Endothelial cell (in vitro differentiated cells): ENCODE results near the gene NHLRC4. TPM values are rescaled to one million over a fixed set of nuclear protein-coding genes. Genes with fewer than 3 reads are reported as not detected.

Experiments used
- DNase-seq: peaks from one replicate; pipeline ENCODE4 v3.0.0; 2021; ENCODE audit warnings: low spot score
- H3K27ac Mint-ChIP-seq: one replicate; pipeline ENCODE4 v1.8.0; 2021; ENCODE audit warnings: mixed read lengths, inconsistent platforms; ENCODE audit not compliant: unreplicated experiment
- H3K27me3 Mint-ChIP-seq: one replicate; pipeline ENCODE4 v1.8.0; 2021; ENCODE audit warnings: mild to moderate bottlenecking, moderate library complexity, mixed read lengths, inconsistent platforms; ENCODE audit not compliant: unreplicated experiment
- H3K36me3 Mint-ChIP-seq: one replicate; pipeline ENCODE4 v1.8.0; 2021; ENCODE audit warnings: mild to moderate bottlenecking, low read depth, mixed read lengths, inconsistent platforms; ENCODE audit not compliant: unreplicated experiment
- H3K4me1 Mint-ChIP-seq: one replicate; pipeline ENCODE4 v1.8.0; 2021; ENCODE audit warnings: mild to moderate bottlenecking, mixed read lengths, inconsistent platforms; ENCODE audit not compliant: unreplicated experiment
- H3K4me3 Mint-ChIP-seq: one replicate; pipeline ENCODE4 v1.8.0; 2021; ENCODE audit warnings: mild to moderate bottlenecking, mixed read lengths, inconsistent platforms; ENCODE audit not compliant: unreplicated experiment
- H3K9me3 Mint-ChIP-seq: one replicate; pipeline ENCODE4 v1.8.0; 2021; ENCODE audit warnings: mixed read lengths, inconsistent platforms; ENCODE audit not compliant: unreplicated experiment
- total RNA-seq: library from RNA; stranded (reverse); fragmentation: NEBNext Ultra II Directional; extraction: Animal tissue kit (Norgen Biotek cat#: 25700); gene quantifications from one replicate; pipeline ENCODE4 v1.2.1, GENCODE V29; 2021; ENCODE audit not compliant: unreplicated experiment
- TF ChIP-seq, protein P1 (sequence below): fragments of 200-600 bp; sonication (generic); IDR thresholded peaks from one replicate; pipeline ENCODE4 v1.5.0; 2021; ENCODE audit warnings: antibody characterized with exemption; ENCODE audit not compliant: unreplicated experiment

The NHLRC4 gene
- total RNA-seq, 1 donor from 2014 or later, result 0.69 TPM

DNA sequence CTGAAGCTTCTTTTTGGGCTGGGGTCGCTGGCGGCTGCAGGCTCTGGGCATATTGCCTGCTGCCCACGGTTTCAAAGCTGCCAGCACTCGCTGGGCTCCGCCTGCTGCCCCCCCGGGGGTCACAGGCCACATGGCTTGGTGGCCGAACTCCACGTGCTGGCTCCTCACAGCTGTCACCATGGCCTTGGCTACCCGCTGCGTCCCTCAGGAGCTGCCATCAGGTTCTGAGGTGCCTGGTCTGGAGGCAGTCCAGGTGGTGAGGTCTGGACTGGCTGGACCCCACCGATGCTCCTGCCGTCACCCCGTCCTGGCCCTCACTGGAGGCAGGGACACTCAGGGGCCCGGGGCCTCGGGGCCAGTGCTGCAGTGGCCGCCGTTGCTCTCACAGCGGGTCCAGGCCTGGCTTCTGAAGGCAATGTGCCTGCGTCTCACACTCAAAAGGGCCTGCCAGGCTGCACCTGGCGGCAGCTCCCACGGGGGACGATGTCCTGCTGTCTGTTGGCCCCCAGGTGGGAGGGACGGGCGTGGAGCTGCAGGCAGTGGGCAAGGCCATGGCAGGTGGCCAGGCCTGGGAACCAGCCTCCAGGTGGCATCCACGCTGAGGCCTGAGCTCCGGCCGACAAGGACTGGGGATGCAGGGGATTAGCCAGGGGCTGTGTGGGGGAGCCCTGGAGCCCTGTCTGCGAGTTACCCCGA lies 26.0 kb upstream of the NHLRC4 start:
- Mint-ChIP-seq H3K27me3 (peaks cover 4% of the 10 kb centered on the region), H3K27ac (no peak overlapping the region), H3K9me3 (no peaks in the 10 kb centered on the region), H3K4me1 (no peaks in the 10 kb centered on the region), H3K36me3 (peaks cover 3% of the 10 kb centered on the region), H3K4me3 (no peak overlapping the region)
- no peak for DNase-seq
- TF ChIP-seq, protein P1, sequence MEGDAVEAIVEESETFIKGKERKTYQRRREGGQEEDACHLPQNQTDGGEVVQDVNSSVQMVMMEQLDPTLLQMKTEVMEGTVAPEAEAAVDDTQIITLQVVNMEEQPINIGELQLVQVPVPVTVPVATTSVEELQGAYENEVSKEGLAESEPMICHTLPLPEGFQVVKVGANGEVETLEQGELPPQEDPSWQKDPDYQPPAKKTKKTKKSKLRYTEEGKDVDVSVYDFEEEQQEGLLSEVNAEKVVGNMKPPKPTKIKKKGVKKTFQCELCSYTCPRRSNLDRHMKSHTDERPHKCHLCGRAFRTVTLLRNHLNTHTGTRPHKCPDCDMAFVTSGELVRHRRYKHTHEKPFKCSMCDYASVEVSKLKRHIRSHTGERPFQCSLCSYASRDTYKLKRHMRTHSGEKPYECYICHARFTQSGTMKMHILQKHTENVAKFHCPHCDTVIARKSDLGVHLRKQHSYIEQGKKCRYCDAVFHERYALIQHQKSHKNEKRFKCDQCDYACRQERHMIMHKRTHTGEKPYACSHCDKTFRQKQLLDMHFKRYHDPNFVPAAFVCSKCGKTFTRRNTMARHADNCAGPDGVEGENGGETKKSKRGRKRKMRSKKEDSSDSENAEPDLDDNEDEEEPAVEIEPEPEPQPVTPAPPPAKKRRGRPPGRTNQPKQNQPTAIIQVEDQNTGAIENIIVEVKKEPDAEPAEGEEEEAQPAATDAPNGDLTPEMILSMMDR, result no peak

DNA sequence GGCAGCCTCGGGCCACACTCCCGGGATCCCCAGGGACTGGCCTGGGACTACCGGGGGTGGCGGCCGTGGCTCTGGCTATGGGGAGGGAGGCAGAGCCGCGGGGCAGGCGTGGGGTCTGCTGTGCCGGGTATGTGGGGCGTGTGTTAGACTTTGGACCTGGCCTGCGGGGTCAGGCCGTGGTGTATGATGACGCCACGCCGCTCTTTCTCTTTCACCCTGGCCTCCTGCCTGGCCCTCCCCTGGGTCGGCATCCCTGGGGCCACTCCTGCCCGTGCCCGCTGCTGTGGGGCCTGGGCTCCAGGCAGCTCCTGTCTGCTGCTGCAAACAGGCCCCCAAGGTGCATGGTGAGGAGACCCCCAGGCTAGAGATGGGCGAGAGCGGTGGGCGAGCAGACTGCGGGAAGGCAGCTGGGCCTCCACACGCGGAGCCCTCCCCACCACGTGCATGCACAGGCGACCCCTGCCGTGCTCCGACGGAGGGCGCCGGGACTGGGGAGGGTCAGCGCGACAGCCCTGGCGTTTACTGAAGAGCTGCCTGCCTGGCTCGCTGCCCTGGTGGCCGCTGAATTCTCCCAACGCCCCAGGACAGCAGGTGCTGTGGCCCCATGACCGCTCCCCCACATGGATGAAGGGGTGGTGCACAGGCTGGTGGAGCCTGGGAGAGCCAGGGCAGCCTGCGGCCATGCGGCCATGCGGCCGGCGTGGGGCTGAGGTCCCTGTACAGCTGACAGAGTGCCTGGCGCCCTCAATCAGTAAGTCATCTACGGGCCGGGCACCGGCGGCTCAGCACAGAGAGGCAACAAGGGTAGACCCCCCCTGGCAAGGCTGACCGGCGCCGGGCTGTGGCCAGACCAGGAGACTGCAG lies 23.3 kb upstream of the NHLRC4 start:
- H3K27me3 Mint-ChIP-seq, result peaks cover 7% of the 10 kb centered on the region
- H3K27ac Mint-ChIP-seq, result no peak overlapping the region
- TF ChIP-seq, protein P1, result no peak
- no peak overlapping the region for H3K4me3 Mint-ChIP-seq
- H3K4me1 Mint-ChIP-seq, result no peaks in the 10 kb centered on the region
- DNase-seq, result no peak
- no peaks in the 10 kb centered on the region for H3K9me3 Mint-ChIP-seq
- peaks cover 3% of the 10 kb centered on the region for H3K36me3 Mint-ChIP-seq

DNA sequence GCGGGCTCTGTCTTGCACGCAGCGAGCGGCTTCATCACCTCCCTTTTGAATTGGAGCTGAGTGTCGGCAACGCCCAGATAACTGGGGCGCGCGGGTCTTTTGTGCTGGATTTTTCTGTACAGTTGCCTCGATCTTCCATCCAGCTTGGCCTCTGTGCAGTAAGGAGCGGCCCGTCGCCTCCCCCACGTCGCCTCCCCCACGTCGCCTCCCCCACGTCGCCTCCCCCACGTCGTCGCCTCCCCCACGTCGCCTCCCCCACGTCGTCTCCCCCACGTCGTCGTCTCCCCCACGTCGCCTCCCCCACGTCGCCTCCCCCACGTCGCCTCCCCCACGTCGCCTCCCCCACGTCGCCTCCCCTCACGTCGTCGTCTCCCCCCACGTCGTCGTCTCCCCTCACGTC lies 22.3 kb upstream of the NHLRC4 start:
- Mint-ChIP-seq H3K9me3 (no peaks in the 10 kb centered on the region), H3K36me3 (peaks cover 2% of the 10 kb centered on the region)

DNA sequence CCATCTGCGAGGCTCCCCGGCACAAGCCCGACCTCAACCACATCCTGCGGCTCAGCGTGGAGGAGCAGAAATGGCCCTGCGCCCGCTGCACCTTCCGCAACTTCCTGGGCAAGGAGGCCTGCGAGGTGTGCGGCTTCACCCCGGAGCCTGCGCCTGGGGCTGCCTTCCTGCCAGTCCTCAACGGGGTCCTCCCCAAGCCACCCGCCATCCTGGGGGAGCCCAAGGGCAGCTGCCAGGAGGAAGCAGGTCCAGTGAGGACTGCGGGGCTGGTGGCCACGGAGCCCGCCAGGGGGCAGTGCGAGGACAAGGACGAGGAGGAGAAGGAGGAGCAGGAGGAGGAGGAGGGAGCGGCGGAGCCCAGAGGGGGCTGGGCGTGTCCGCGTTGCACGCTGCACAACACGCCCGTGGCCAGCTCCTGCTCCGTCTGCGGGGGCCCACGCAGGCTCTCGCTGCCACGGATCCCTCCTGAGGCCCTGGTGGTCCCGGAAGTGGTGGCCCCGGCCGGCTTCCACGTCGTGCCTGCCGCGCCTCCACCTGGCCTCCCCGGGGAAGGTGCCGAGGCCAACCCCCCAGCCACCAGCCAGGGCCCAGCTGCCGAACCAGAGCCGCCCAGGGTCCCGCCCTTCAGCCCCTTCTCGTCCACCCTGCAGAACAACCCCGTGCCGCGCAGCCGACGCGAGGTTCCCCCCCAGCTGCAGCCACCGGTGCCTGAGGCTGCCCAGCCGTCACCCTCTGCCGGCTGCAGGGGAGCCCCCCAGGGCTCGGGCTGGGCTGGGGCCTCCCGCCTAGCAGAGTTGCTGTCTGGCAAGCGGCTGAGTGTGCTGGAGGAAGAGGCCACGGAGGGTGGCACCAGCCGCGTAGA lies 19.7 kb upstream of the NHLRC4 start:
- peak; percentile 61 for DNase-seq
- peaks cover 7% of the 10 kb centered on the region for H3K27me3 Mint-ChIP-seq
- TF ChIP-seq, protein P1, result peak; percentile 35
- H3K36me3 Mint-ChIP-seq, result no peaks in the 10 kb centered on the region
- no peaks in the 10 kb centered on the region for H3K4me1 Mint-ChIP-seq
- H3K4me3 Mint-ChIP-seq, result no peak overlapping the region
- no peak overlapping the region for H3K27ac Mint-ChIP-seq
- H3K9me3 Mint-ChIP-seq, result no peaks in the 10 kb centered on the region

More for the DNA sequence above, 22.3 kb upstream of the NHLRC4 start:
- no peak for DNase-seq
- TF ChIP-seq, protein P1, result no peak
- Mint-ChIP-seq H3K27ac (no peak overlapping the region), H3K4me1 (no peaks in the 10 kb centered on the region), H3K4me3 (no peak overlapping the region), H3K27me3 (peaks cover 7% of the 10 kb centered on the region)
